Measurements from ENCODE around the gene PRR33.

Gene PRR33

GRCh38 chr11:1922481-1923081 lies 30.9 kb upstream of the PRR33 start:
- Histone ChIP-seq H3K4me2 (ENCODE audit: low read depth, low read length, poor library complexity, severe bottlenecking) (no peak overlapping the region), H3K9ac (ENCODE audit: low read depth, low read length, poor library complexity, severe bottlenecking) (peak overlapping the region; percentile 56), H3K27me3 (ENCODE audit: insufficient read depth, low read length, poor library complexity, severe bottlenecking) (no peaks in the 10 kb centered on the region), H3K36me3 (ENCODE audit: insufficient read depth, low read length) (no peaks in the 10 kb centered on the region), H3K4me1 (ENCODE audit: insufficient read depth, low read length, poor library complexity, severe bottlenecking) (peaks cover 5% of the 10 kb centered on the region), H4K20me1 (ENCODE audit: insufficient read depth, low read length, poor library complexity, severe bottlenecking) (no peaks in the 10 kb centered on the region), H3K9me3 (ENCODE audit: insufficient read depth, low read depth, low read length) (no peaks in the 10 kb centered on the region), H2AFZ (ENCODE audit: low read length) (peak overlapping the region; percentile 91), H3K4me3 (ENCODE audit: low read length, poor library complexity, severe bottlenecking) (no peak overlapping the region), H3K79me2 (ENCODE audit: insufficient read depth, low read length) (no peaks in the 10 kb centered on the region), H3F3A (ENCODE audit: low read depth) (no peaks in the 10 kb centered on the region), H3K9me2 (replicated peaks; ENCODE audit: low read depth, low read length) (no peaks in the 10 kb centered on the region)
- TF ChIP-seq EZH2phosphoT487 (IDR thresholded peaks at IDR 0.05; ENCODE audit: borderline replicate concordance) = no peak
- TF ChIP-seq CTCF (conservative IDR thresholded peaks at IDR 0.05; ENCODE audit: low read length) = no peak

DNA sequence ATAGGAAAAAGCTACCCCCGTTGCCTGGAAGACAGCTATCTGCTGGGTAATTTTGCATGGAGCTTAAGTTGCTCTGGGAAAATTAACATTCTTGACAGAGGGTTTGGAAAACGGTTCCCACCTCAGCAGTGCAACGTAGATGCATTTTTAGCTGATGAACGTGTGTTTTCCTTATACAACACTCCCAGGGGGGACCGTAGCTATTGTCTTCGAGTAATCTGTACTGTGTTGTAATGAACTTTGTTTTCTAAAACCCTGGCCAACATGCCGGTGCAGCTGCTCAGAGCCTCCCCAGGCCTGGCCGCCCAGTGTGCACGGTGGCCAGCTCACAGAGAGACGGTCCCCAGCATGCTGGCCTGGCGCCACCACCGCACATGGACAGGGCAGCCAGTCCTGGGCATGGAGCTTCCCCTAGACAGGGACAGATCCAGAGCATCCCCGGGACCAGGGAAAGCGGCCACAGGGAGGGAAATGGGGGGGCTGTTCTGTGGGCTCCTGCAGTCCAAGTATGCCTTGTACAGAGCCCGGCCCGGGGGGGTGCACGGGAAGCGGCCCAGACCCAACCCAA lies 30.0 kb upstream of the PRR33 start:
- TF ChIP-seq CTCF (conservative IDR thresholded peaks at IDR 0.05; ENCODE audit: low read length) (no peak), EZH2phosphoT487 (IDR thresholded peaks at IDR 0.05; ENCODE audit: borderline replicate concordance) (no peak)
- Histone ChIP-seq H4K20me1 (ENCODE audit: insufficient read depth, low read length, poor library complexity, severe bottlenecking) (no peaks in the 10 kb centered on the region), H3K4me1 (ENCODE audit: insufficient read depth, low read length, poor library complexity, severe bottlenecking) (peaks cover 5% of the 10 kb centered on the region), H3K9ac (ENCODE audit: low read depth, low read length, poor library complexity, severe bottlenecking) (no peak overlapping the region), H3K4me2 (ENCODE audit: low read depth, low read length, poor library complexity, severe bottlenecking) (no peak overlapping the region), H3K9me3 (ENCODE audit: insufficient read depth, low read depth, low read length) (no peaks in the 10 kb centered on the region), H3K79me2 (ENCODE audit: insufficient read depth, low read length) (no peaks in the 10 kb centered on the region), H3K9me2 (replicated peaks; ENCODE audit: low read depth, low read length) (no peaks in the 10 kb centered on the region), H2AFZ (ENCODE audit: low read length) (no peak overlapping the region), H3K4me3 (ENCODE audit: low read length, poor library complexity, severe bottlenecking) (no peak overlapping the region), H3K27me3 (ENCODE audit: insufficient read depth, low read length, poor library complexity, severe bottlenecking) (no peaks in the 10 kb centered on the region), H3K36me3 (ENCODE audit: insufficient read depth, low read length) (no peaks in the 10 kb centered on the region), H3F3A (ENCODE audit: low read depth) (no peaks in the 10 kb centered on the region)

DNA sequence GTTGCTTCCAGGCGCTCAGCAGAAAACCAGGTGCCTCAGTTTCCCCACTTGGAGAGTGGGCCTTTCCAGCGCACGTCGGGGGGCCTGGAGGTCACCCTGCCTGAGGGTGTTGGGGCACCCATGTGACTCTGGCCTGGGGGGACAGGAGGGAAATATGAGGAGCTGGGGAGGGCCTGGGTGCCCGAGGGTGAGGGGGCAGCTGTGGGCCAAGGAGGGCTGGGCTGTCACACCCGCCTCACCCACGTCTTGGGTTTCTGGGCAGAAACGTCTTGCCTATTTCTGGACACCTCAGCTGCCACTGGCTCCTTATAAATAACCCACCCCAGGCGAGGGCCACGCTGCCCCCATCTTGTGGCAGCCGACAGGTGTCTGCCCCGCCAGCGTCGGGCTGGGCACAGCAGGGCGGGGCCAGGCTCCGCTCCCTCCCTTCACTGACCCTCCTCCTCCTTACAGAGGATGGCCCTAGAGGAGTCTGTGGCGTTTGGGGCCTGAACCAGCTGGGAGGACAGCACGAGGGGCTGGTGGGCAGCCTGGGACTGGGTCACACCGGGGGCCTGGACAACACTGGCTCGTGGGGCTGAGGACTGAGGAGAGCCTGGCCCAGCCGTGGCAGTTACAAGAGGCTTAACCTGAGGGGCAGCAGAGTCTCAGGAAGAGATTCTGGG lies 29.3 kb upstream of the PRR33 start:
- no peaks in the 10 kb centered on the region for H3F3A ChIP-seq (ENCODE audit: low read depth)
- no peak overlapping the region for H2AFZ ChIP-seq (ENCODE audit: low read length)
- no peak for TF ChIP-seq EZH2phosphoT487 (IDR thresholded peaks at IDR 0.05; ENCODE audit: borderline replicate concordance)
- TF ChIP-seq CTCF (conservative IDR thresholded peaks at IDR 0.05; ENCODE audit: low read length) = no peak
- H3K79me2 ChIP-seq (ENCODE audit: insufficient read depth, low read length) = no peaks in the 10 kb centered on the region
- H3K27me3 ChIP-seq (ENCODE audit: insufficient read depth, low read length, poor library complexity, severe bottlenecking) = no peaks in the 10 kb centered on the region
- H3K9ac ChIP-seq (ENCODE audit: low read depth, low read length, poor library complexity, severe bottlenecking) = no peak overlapping the region
- no peak overlapping the region for H3K4me2 ChIP-seq (ENCODE audit: low read depth, low read length, poor library complexity, severe bottlenecking)
- H4K20me1 ChIP-seq (ENCODE audit: insufficient read depth, low read length, poor library complexity, severe bottlenecking) = no peaks in the 10 kb centered on the region
- no peaks in the 10 kb centered on the region for H3K9me2 ChIP-seq (replicated peaks; ENCODE audit: low read depth, low read length)
- peaks cover 8% of the 10 kb centered on the region for H3K4me1 ChIP-seq (ENCODE audit: insufficient read depth, low read length, poor library complexity, severe bottlenecking)
- no peaks in the 10 kb centered on the region for H3K9me3 ChIP-seq (ENCODE audit: insufficient read depth, low read depth, low read length)
- no peaks in the 10 kb centered on the region for H3K36me3 ChIP-seq (ENCODE audit: insufficient read depth, low read length)
- no peak overlapping the region for H3K4me3 ChIP-seq (ENCODE audit: low read length, poor library complexity, severe bottlenecking)
